ENCODE data around the gene EGR1.

- TF ChIP-seq REST (IDR thresholded peaks at IDR 0.05; ENCODE audit: borderline replicate concordance) (no peak), CTCF (IDR thresholded peaks at IDR 0.05; ENCODE audit: poor library complexity, severe bottlenecking) (no peak), POLR2AphosphoS5 (IDR thresholded peaks at IDR 0.05) (no peak), RAD21 (conservative IDR thresholded peaks at IDR 0.05) (no peak), SMC3 (conservative IDR thresholded peaks at IDR 0.05; ENCODE audit: poor library complexity) (no peak), EZH2 (IDR thresholded peaks at IDR 0.05; ENCODE audit: borderline replicate concordance, insufficient read depth, low read length, poor library complexity, severe bottlenecking) (no peak)
Measured at GRCh38 chr5:138452720-138453119, 12.6 kb upstream of the EGR1 start.

Data from neural cell (in vitro differentiated cells).